Spleen (tissue), 11 donors: Measurements from ENCODE around the gene ITPR2. TPM values are rescaled to one million over a fixed set of nuclear protein-coding genes. Genes with fewer than 3 reads are reported as not detected.

Experiments
- DNase-seq: peaks from one replicate; pipeline ENCODE4 v3.0.0-alpha.2; 2020
- H3K27ac ChIP-seq, 8 donors: fragments of 200-600 bp; sonication (generic) in 7 of 8; 1 replicate in 4 of 8; 2 replicates in 4 of 8; pipeline versions ENCODE4 v1.5.0 to v1.8.0; 2016 to 2021; ENCODE audit warnings: inconsistent platforms in 4 of 8, mild to moderate bottlenecking in 4 of 8, moderate library complexity in 1 of 8
- H3K27me3 ChIP-seq, 7 donors: fragments of 200-600 bp; sonication (generic) in 6 of 7; replicated peaks in 1 of 7; 1 replicate in 4 of 7; 2 replicates in 3 of 7; pipeline versions ENCODE4 v1.5.0 to v1.8.0; 2016 to 2021; ENCODE audit warnings: inconsistent platforms in 3 of 7, mild to moderate bottlenecking in 1 of 7
- H3K36me3 ChIP-seq, 6 donors: fragments of 200-600 bp; sonication (generic) in 5 of 6; 1 replicate in 4 of 6; 2 replicates in 2 of 6; pipeline versions ENCODE4 v1.5.0 to v1.8.0; 2016 to 2021; ENCODE audit warnings: inconsistent platforms in 2 of 6
- H3K4me1 ChIP-seq, 6 donors: fragments of 200-600 bp; sonication (generic) in 5 of 6; 1 replicate in 3 of 6; 2 replicates in 3 of 6; pipeline versions ENCODE4 v1.5.0 to v1.8.0; 2016 to 2021; ENCODE audit warnings: inconsistent platforms in 3 of 6
- H3K4me3 ChIP-seq, 8 donors: fragments of 200-600 bp; sonication (generic) in 7 of 8; 1 replicate in 4 of 8; 2 replicates in 4 of 8; pipeline versions ENCODE4 v1.5.0 to v1.8.0; 2016 to 2021; ENCODE audit warnings: inconsistent platforms in 4 of 8, mild to moderate bottlenecking in 4 of 8, moderate library complexity in 2 of 8
- H3K9me3 ChIP-seq, 8 donors: fragments of 200-600 bp; sonication (generic) in 7 of 8; 1 replicate in 4 of 8; 2 replicates in 4 of 8; pipeline versions ENCODE4 v1.5.0 to v1.8.0; 2016 to 2021; ENCODE audit warnings: inconsistent platforms in 4 of 8
- POLR2A ChIP-seq, 3 donors: fragments of 450-650 bp; IDR thresholded peaks; one replicate each; pipeline ENCODE4 v1.5.1; 2017; ENCODE audit warnings: antibody characterized with exemption in 3 of 3, mild to moderate bottlenecking in 1 of 3
- POLR2AphosphoS5 ChIP-seq, 3 donors: sonication (generic); formaldehyde crosslinking; IDR thresholded peaks; one replicate each; pipeline ENCODE4 v1.5.1; 2017; ENCODE audit warnings: antibody characterized with exemption in 3 of 3
- WGBS, 5 donors: extraction: QIAGEN DNeasy Blood & Tissue Kit in 3 of 5; methylation state at CpG; one replicate each; pipeline versions ENCODE4 v1.1.5 to v1.1.7; 2013 to 2018; 5-methylcytosine and 5-hydroxymethylcytosine counted together
- intact Hi-C: fragments of 100-400 bp; cut with DNase I; formaldehyde crosslinking; loops from one replicate; pipeline ENCODE4 v1.15.0; 2023; ENCODE audit warnings: low total_unique reads
- polyA plus RNA-seq, 3 donors: library from polyadenylated mRNA; stranded (reverse); fragments of 200-250 nt; gene quantifications; one replicate each; pipeline ENCODE4 v1.2.1, GENCODE V29; 2013
- total RNA-seq, 7 donors: library from RNA; depleted of rRNA in 3 of 7; stranded (reverse); fragments of >200 nt in 3 of 7; fragmentation: NEBNext Ultra II Directional in 4 of 7; extraction: Animal tissue kit (Norgen Biotek cat#: 25700) in 4 of 7; gene quantifications; one replicate each; pipeline versions ENCODE4 v1.1.0 to v1.2.1, GENCODE V29; 2016 to 2021
- TF ChIP-seq, protein P1 (sequence below), 11 experiments: fragments of 200-600 bp in 7 of 11; fragments of 450-650 bp in 4 of 11; sonication (generic) in 4 of 11; IDR thresholded peaks in 8 of 11; conservative IDR thresholded peaks in 3 of 11; 1 replicate in 7 of 11; 2 replicates in 4 of 11; pipeline versions ENCODE4 v1.4.0 to v1.8.0; 2016 to 2021; ENCODE audit warnings: antibody characterized with exemption in 11 of 11, inconsistent platforms in 4 of 11, mild to moderate bottlenecking in 1 of 11
- donor health status: healthy with polysubstance abuse.
- donor health status: DM: no; HTN: no; CAD: no; lungs with moderate emphysema.
- donor health status: DM: no; HTN: no; CAD: no.
- donor health status: Bipolar disorder and iron deficiency.
- donor health status: healthy.
- donor health status: DM: no; HTN: no; CAD: no.
- donor health status: DM: yes; HTN: yes; CAD: no.

The ITPR2 gene
- total and polyA plus RNA-seq, 10 donors: 3.2 to 105 (median 60.4) TPM

- TF ChIP-seq POLR2A (IDR thresholded peaks at IDR 0.05) (no peak), POLR2AphosphoS5 (IDR thresholded peaks at IDR 0.05) (no peak)
- TF ChIP-seq, protein P1, sequence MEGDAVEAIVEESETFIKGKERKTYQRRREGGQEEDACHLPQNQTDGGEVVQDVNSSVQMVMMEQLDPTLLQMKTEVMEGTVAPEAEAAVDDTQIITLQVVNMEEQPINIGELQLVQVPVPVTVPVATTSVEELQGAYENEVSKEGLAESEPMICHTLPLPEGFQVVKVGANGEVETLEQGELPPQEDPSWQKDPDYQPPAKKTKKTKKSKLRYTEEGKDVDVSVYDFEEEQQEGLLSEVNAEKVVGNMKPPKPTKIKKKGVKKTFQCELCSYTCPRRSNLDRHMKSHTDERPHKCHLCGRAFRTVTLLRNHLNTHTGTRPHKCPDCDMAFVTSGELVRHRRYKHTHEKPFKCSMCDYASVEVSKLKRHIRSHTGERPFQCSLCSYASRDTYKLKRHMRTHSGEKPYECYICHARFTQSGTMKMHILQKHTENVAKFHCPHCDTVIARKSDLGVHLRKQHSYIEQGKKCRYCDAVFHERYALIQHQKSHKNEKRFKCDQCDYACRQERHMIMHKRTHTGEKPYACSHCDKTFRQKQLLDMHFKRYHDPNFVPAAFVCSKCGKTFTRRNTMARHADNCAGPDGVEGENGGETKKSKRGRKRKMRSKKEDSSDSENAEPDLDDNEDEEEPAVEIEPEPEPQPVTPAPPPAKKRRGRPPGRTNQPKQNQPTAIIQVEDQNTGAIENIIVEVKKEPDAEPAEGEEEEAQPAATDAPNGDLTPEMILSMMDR (IDR thresholded peaks at IDR 0.05 in 8 of 11, conservative IDR thresholded peaks at IDR 0.05 in 3 of 11): no peak
- no peak overlapping the region for H3K27ac ChIP-seq
- DNase-seq: no peak
- H3K9me3 ChIP-seq: no peaks in the 10 kb centered on the region
- intact Hi-C loops: no loop called here
- H3K36me3 ChIP-seq: peaks cover 0 to 83% (median 10%) of the 10 kb centered on the region in 6 donors
- no peaks in the 10 kb centered on the region for H3K4me1 ChIP-seq
- H3K4me3 ChIP-seq: no peak overlapping the region
- WGBS, 5 donors: 90 to 99% (median 97%) methylated on average over 3 of the region's 3 CpGs
- no peaks in the 10 kb centered on the region for H3K27me3 ChIP-seq
Measured at GRCh38 chr12:26696048-26696612, 136.9 kb downstream of the ITPR2 start.

GRCh38 chr12:26694402-26694801, 138.6 kb downstream of the ITPR2 start:
- DNase-seq: no peak
- Histone ChIP-seq H3K27ac (no peak overlapping the region), H3K27me3 (no peaks in the 10 kb centered on the region), H3K4me1 (no peaks in the 10 kb centered on the region), H3K36me3 (peaks cover 0 to 75% (median 11%) of the 10 kb centered on the region in 6 donors), H3K9me3 (no peaks in the 10 kb centered on the region), H3K4me3 (no peak overlapping the region)
- 96 to 100% (median 98%) methylated on average over 2 of the region's 2 CpGs for WGBS, 5 donors
- TF ChIP-seq POLR2A (IDR thresholded peaks at IDR 0.05) (no peak), POLR2AphosphoS5 (IDR thresholded peaks at IDR 0.05) (no peak)
- TF ChIP-seq, protein P1 (IDR thresholded peaks at IDR 0.05 in 8 of 11, conservative IDR thresholded peaks at IDR 0.05 in 3 of 11): no peak
- intact Hi-C loops: no loop called here

GRCh38 chr12:26692407-26692806, 140.6 kb downstream of the ITPR2 start:
- no peak for DNase-seq
- no peak overlapping the region for H3K27ac ChIP-seq
- 88 to 97% (median 93%) methylated on average over 4 of the region's 4 CpGs for WGBS, 5 donors
- no peak overlapping the region for H3K4me3 ChIP-seq
- H3K27me3 ChIP-seq: no peaks in the 10 kb centered on the region
- no peak for TF ChIP-seq POLR2A (IDR thresholded peaks at IDR 0.05)
- TF ChIP-seq, protein P1 (IDR thresholded peaks at IDR 0.05 in 8 of 11, conservative IDR thresholded peaks at IDR 0.05 in 3 of 11): no peak
- no peak for TF ChIP-seq POLR2AphosphoS5 (IDR thresholded peaks at IDR 0.05)
- peaks cover 0 to 75% (median 11%) of the 10 kb centered on the region in 6 donors for H3K36me3 ChIP-seq
- H3K4me1 ChIP-seq: no peaks in the 10 kb centered on the region
- no peaks in the 10 kb centered on the region for H3K9me3 ChIP-seq
- intact Hi-C loops: no loop called here

- intact Hi-C loops: no loop called here
- WGBS, 5 donors: 84 to 91% (median 89%) methylated on average over 15 of the region's 15 CpGs
- H3K27ac ChIP-seq: no peak overlapping the region
- H3K4me1 ChIP-seq: no peaks in the 10 kb centered on the region
- no peaks in the 10 kb centered on the region for H3K9me3 ChIP-seq
- no peak for TF ChIP-seq POLR2AphosphoS5 (IDR thresholded peaks at IDR 0.05)
- TF ChIP-seq, protein P1 (IDR thresholded peaks at IDR 0.05 in 8 of 11, conservative IDR thresholded peaks at IDR 0.05 in 3 of 11): no peak
- no peak for TF ChIP-seq POLR2A (IDR thresholded peaks at IDR 0.05)
- no peaks in the 10 kb centered on the region for H3K27me3 ChIP-seq
- no peak overlapping the region for H3K4me3 ChIP-seq
- H3K36me3 ChIP-seq: peaks cover 0 to 72% (median 11%) of the 10 kb centered on the region in 6 donors
- no peak for DNase-seq
Measured at GRCh38 chr12:26691234-26691970, 141.6 kb downstream of the ITPR2 start.
